Measurements from ENCODE around the gene SMAD5. TPM values are rescaled to one million over a fixed set of nuclear protein-coding genes. Genes with fewer than 3 reads are reported as not detected.

The SMAD5 gene
- total and polyA plus RNA-seq, 2 experiments from 2014 or later, result 25.7 to 130 TPM

GRCh38 chr5:136212252-136212721 lies 79.6 kb downstream of the SMAD5 start:
- Histone ChIP-seq H3K9me3 (ENCODE audit: low read depth) (no peaks in the 10 kb centered on the region), H3K27ac (no peak overlapping the region), H3K36me3 (no peaks in the 10 kb centered on the region), H3K27me3 (peaks cover 14% of the 10 kb centered on the region), H3K4me3 (no peak overlapping the region), H3K4me1 (ENCODE audit: low read depth) (no peaks in the 10 kb centered on the region)
- peak; percentile 95 for TF ChIP-seq CTCF (IDR thresholded peaks at IDR 0.05; ENCODE audit: low read depth, low read length)
- peak; percentile 62 to 65 for DNase-seq (ENCODE audit: low read depth in 1 of 2, low spot score in 1 of 2)

GRCh38 chr5:136213919-136214493 lies 81.4 kb downstream of the SMAD5 start:
- DNase-seq (ENCODE audit: low read depth in 1 of 2, low spot score in 1 of 2), result peak in 1 of 2 donors; percentile 28
- Histone ChIP-seq H3K4me1 (ENCODE audit: low read depth) (no peaks in the 10 kb centered on the region), H3K27ac (no peak overlapping the region), H3K4me3 (no peak overlapping the region), H3K36me3 (no peaks in the 10 kb centered on the region), H3K27me3 (peaks cover 14% of the 10 kb centered on the region), H3K9me3 (ENCODE audit: low read depth) (no peaks in the 10 kb centered on the region)
- TF ChIP-seq CTCF (IDR thresholded peaks at IDR 0.05; ENCODE audit: low read depth, low read length), result no peak

GRCh38 chr5:136215812-136216211 lies 83.2 kb downstream of the SMAD5 start:
- no peak for TF ChIP-seq CTCF (IDR thresholded peaks at IDR 0.05; ENCODE audit: low read depth, low read length)
- no peak overlapping the region for H3K4me3 ChIP-seq
- H3K36me3 ChIP-seq, result no peaks in the 10 kb centered on the region

GRCh38 chr5:136216230-136216629 lies 83.6 kb downstream of the SMAD5 start:
- DNase-seq (ENCODE audit: low read depth in 1 of 2, low spot score in 1 of 2), result no peak
- no peak for TF ChIP-seq CTCF (IDR thresholded peaks at IDR 0.05; ENCODE audit: low read depth, low read length)
- no peak overlapping the region for H3K4me3 ChIP-seq
- peaks cover 10% of the 10 kb centered on the region for H3K27me3 ChIP-seq
- H3K9me3 ChIP-seq (ENCODE audit: low read depth), result no peaks in the 10 kb centered on the region
- H3K27ac ChIP-seq, result no peak overlapping the region
- no peaks in the 10 kb centered on the region for H3K4me1 ChIP-seq (ENCODE audit: low read depth)
- H3K36me3 ChIP-seq, result no peaks in the 10 kb centered on the region

More at GRCh38 chr5:136215812-136216211, 83.2 kb downstream of the SMAD5 start:
- H3K4me1 ChIP-seq (ENCODE audit: low read depth), result no peaks in the 10 kb centered on the region
- H3K9me3 ChIP-seq (ENCODE audit: low read depth), result no peaks in the 10 kb centered on the region
- H3K27me3 ChIP-seq, result peaks cover 11% of the 10 kb centered on the region
- H3K27ac ChIP-seq, result no peak overlapping the region
- DNase-seq (ENCODE audit: low read depth in 1 of 2, low spot score in 1 of 2), result no peak

- no peak for DNase-seq (ENCODE audit: low read depth in 1 of 2, low spot score in 1 of 2)
- no peaks in the 10 kb centered on the region for H3K36me3 ChIP-seq
- no peak overlapping the region for H3K4me3 ChIP-seq
- H3K27me3 ChIP-seq, result peaks cover 6% of the 10 kb centered on the region
- H3K9me3 ChIP-seq (ENCODE audit: low read depth), result no peaks in the 10 kb centered on the region
- no peaks in the 10 kb centered on the region for H3K4me1 ChIP-seq (ENCODE audit: low read depth)
- TF ChIP-seq CTCF (IDR thresholded peaks at IDR 0.05; ENCODE audit: low read depth, low read length), result no peak
- no peak overlapping the region for H3K27ac ChIP-seq
Measured at GRCh38 chr5:136221340-136221739, 88.7 kb downstream of the SMAD5 start.

All from cardiac muscle cell (in vitro differentiated cells and primary cell).